Measurements from ENCODE around the gene KCNMA1. TPM values are rescaled to one million over a fixed set of nuclear protein-coding genes. Genes with fewer than 3 reads are reported as not detected.

KCNMA1 gene
- total and polyA plus RNA-seq, 3 donors from 2014 or later: 13.6 to 36.1 (median 24.7) TPM

GRCh38 chr10:77305650-77306632, 331.7 kb downstream of the KCNMA1 start:
- intact Hi-C loops (cut with DNase I; ENCODE audit: low total_unique reads): no loop called here
- H3K4me1 ChIP-seq: no peaks in the 10 kb centered on the region
- no peaks in the 10 kb centered on the region for H3K9me3 ChIP-seq
- DNase-seq: no peak
- no peaks in the 10 kb centered on the region for H3K36me3 ChIP-seq (ENCODE audit: low read depth, missing control alignments)
- H3K27me3 ChIP-seq: no peaks in the 10 kb centered on the region
- no peak for TF ChIP-seq POLR2A (IDR thresholded peaks at IDR 0.05)
- TF ChIP-seq, protein P1, sequence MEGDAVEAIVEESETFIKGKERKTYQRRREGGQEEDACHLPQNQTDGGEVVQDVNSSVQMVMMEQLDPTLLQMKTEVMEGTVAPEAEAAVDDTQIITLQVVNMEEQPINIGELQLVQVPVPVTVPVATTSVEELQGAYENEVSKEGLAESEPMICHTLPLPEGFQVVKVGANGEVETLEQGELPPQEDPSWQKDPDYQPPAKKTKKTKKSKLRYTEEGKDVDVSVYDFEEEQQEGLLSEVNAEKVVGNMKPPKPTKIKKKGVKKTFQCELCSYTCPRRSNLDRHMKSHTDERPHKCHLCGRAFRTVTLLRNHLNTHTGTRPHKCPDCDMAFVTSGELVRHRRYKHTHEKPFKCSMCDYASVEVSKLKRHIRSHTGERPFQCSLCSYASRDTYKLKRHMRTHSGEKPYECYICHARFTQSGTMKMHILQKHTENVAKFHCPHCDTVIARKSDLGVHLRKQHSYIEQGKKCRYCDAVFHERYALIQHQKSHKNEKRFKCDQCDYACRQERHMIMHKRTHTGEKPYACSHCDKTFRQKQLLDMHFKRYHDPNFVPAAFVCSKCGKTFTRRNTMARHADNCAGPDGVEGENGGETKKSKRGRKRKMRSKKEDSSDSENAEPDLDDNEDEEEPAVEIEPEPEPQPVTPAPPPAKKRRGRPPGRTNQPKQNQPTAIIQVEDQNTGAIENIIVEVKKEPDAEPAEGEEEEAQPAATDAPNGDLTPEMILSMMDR (IDR thresholded peaks at IDR 0.05): no peak
- WGBS, 2 donors: 87 to 88% methylated on average over 3 of the region's 3 CpGs
- H3K27ac ChIP-seq: no peak overlapping the region
- no peak overlapping the region for H3K4me3 ChIP-seq

GRCh38 chr10:77304192-77304591, 333.4 kb downstream of the KCNMA1 start:
- Histone ChIP-seq H3K9me3 (no peaks in the 10 kb centered on the region), H3K4me3 (no peak overlapping the region), H3K36me3 (ENCODE audit: low read depth, missing control alignments) (no peaks in the 10 kb centered on the region), H3K27ac (no peak overlapping the region), H3K27me3 (no peaks in the 10 kb centered on the region), H3K4me1 (no peaks in the 10 kb centered on the region)
- no peak for DNase-seq
- WGBS, 2 donors: 84 to 94% methylated on average over 3 of the region's 3 CpGs
- intact Hi-C loops (cut with DNase I; ENCODE audit: low total_unique reads): no loop called here
- TF ChIP-seq, protein P1 (IDR thresholded peaks at IDR 0.05): no peak
- no peak for TF ChIP-seq POLR2A (IDR thresholded peaks at IDR 0.05)

- intact Hi-C loops (cut with DNase I; ENCODE audit: low total_unique reads): no loop called here
- no peaks in the 10 kb centered on the region for H3K4me1 ChIP-seq
- H3K4me3 ChIP-seq: no peak overlapping the region
- H3K9me3 ChIP-seq: no peaks in the 10 kb centered on the region
- H3K27ac ChIP-seq: no peak overlapping the region
- no peak for TF ChIP-seq POLR2A (IDR thresholded peaks at IDR 0.05)
- TF ChIP-seq, protein P1 (IDR thresholded peaks at IDR 0.05): no peak
- no peaks in the 10 kb centered on the region for H3K27me3 ChIP-seq
- WGBS, 2 donors: 87 to 91% methylated on average over 3 of the region's 3 CpGs
- no peaks in the 10 kb centered on the region for H3K36me3 ChIP-seq (ENCODE audit: low read depth, missing control alignments)
- DNase-seq: no peak
Observed at GRCh38 chr10:77301305-77301730, 336.3 kb downstream of the KCNMA1 start.

DNA sequence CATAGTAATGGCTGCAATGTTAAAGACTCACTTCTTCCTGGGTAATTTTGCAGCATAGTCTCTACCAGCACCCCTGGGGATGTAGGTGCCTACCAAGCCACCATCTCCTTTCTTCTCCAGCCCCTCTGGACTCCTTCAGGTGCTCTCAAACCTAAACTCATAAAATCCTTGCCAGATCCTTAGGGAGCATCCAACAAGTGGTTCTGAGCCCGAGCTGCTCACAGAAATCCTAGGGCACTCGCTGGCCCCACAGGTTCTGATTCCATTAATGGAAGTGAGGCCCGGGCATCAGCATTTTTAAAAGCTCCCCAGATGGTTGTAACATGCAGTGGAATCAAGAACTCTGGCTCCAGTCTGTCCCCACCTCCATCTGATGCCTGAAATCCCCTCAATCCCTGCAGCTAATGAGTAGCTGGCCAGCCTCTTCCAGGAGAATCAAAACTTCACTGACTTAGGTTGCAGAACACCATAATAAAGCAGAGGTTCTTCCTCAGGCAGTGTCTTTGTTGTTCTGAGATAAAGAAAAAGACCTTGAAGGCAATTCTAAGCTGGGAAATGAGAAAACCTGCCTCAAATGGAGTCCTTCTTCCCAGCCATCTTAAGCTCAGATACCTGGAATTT, 336.8 kb downstream of the KCNMA1 start:
- TF ChIP-seq, protein P1 (IDR thresholded peaks at IDR 0.05): no peak
- no peak for TF ChIP-seq POLR2A (IDR thresholded peaks at IDR 0.05)
- no peaks in the 10 kb centered on the region for H3K4me1 ChIP-seq

More for the DNA sequence above, 336.8 kb downstream of the KCNMA1 start:
- H3K27me3 ChIP-seq: no peaks in the 10 kb centered on the region
- no peak overlapping the region for H3K27ac ChIP-seq
- no peak for DNase-seq
- WGBS, 2 donors: 66 to 81% methylated on average over 3 of the region's 3 CpGs
- no peak overlapping the region for H3K4me3 ChIP-seq
- intact Hi-C loops (cut with DNase I; ENCODE audit: low total_unique reads): no loop called here
- no peaks in the 10 kb centered on the region for H3K36me3 ChIP-seq (ENCODE audit: low read depth, missing control alignments)
- H3K9me3 ChIP-seq: no peaks in the 10 kb centered on the region
